Sciatic nerve (tissue), 2 donors: ENCODE measurements around the gene PTBP3. TPM values are rescaled to one million over a fixed set of nuclear protein-coding genes. Genes with fewer than 3 reads are reported as not detected.

Experiments
- ATAC-seq: fragments of 200-7000 bp; cut with Tn5 transposase; one replicate; pipeline ENCODE4 v1.9.1; 2020; ENCODE audit warnings: mild to moderate bottlenecking, moderate library complexity
- DNase-seq: peaks from one replicate; pipeline ENCODE4 v3.0.0-alpha.2; 2020; ENCODE audit warnings: low spot score
- intact Hi-C: fragments of 100-400 bp; cut with DNase I; formaldehyde crosslinking; loops from one replicate; pipeline ENCODE4 v1.14.2; 2022
- total RNA-seq: library from RNA; stranded (reverse); fragmentation: NEBNext Ultra II Directional; extraction: Animal tissue kit (Norgen Biotek cat#: 25700); gene quantifications from one replicate; pipeline ENCODE4 v1.2.1, GENCODE V29; 2021
- donor health status: DM: no; HTN: no; CAD: no.
- donor health status: DM: no; HTN: no; CAD: no.

PTBP3 gene
- total RNA-seq, 1 donor from 2014 or later = 61.7 TPM

DNA sequence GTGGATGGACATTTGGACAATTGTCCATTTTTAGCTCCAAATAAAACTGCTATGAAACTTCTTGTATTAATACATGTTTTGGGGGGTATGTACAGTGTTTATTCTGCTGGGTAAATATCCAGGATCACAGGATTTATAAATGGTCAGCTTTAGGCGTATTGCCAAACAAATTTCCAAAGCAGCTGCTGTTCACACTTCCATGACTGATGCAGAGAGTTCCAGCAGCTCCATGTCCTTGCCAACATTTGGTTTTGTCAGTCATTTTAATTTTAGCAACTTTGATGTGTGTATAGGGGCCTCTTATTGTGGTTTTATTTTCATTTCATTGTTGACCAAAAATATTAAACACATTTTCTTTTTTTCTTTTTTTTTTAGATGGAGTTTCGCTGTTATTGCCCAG lies 148.5 kb downstream of the PTBP3 start:
- intact Hi-C loops = no loop called here
- no peak for ATAC-seq
- DNase-seq = no peak

- no peak for ATAC-seq
- DNase-seq = no peak
- intact Hi-C loops = no loop called here
These were observed 149.2 kb downstream of the PTBP3 start for GRCh38 chr9:112184221-112184620.

DNA sequence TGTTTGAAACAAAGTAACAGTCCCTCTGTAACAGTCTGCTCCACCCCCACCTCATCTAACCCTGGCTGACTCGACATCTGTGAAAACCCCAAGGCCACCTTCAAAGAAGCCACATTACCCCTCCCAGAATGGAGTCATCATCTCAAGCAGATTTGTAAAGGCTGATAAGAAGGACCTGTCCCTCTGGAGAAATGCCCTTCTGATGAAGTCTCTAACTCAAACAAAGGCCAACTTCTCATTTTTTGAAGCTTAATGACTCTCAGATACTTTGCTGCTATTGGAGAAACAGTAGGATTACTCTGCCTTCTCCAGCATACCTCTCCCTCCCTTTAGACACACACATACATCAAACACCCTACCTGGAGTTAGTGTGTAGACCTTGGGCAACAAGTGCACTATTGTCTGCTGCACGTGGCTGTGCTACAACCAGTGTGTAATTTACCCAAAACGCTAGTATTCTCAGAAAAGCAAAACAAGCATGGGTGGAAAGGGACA lies 153.0 kb downstream of the PTBP3 start:
- intact Hi-C loops = no loop called here
- peak; percentile 66 for ATAC-seq

DNA sequence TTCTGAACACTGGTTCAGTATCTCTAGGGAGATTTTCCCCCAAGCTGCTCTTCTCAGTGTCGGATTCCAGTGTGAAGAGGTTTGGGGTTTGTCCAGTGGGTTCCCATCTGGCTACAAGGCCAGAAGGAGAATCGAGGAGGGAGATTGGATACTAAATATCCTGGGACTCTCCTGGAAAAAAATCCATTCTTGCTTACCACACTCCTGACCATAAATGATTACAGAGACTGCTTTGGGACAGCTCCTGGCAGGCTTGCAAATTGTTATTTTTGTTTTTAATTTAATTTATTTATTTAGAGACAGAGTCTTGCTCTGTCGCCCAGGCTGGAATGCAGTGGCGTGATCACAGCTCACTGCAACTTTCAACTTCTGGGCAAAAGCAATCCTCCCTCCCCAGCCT lies 153.6 kb downstream of the PTBP3 start:
- intact Hi-C loops = no loop called here
- ATAC-seq (peak; percentile 79), DNase-seq (no peak)

More for the DNA sequence above, 153.0 kb downstream of the PTBP3 start:
- DNase-seq = no peak

- no peak for DNase-seq
- intact Hi-C loops = no loop called here
- ATAC-seq = no peak
These were observed 156.9 kb downstream of the PTBP3 start for GRCh38 chr9:112176524-112176923.

- intact Hi-C loops = no loop called here
- ATAC-seq = no peak
- DNase-seq = no peak
These were observed 157.6 kb downstream of the PTBP3 start for GRCh38 chr9:112175796-112176315.

- no peak for DNase-seq
- intact Hi-C loops = no loop called here
These were observed 158.2 kb downstream of the PTBP3 start, which contains the start of gene SUSD1 for GRCh38 chr9:112174965-112175795. TSS of gene SUSD1 (minus strand) at chr9:112175297. CDS start at chr9:112175235, 62 bp downstream.

GRCh38 chr9:112174222-112174964 lies 159.0 kb downstream of the PTBP3 start:
- intact Hi-C loops = no loop called here
- DNase-seq = peak; percentile 62
- ATAC-seq = peak; percentile 72

More at GRCh38 chr9:112174965-112175795, 158.2 kb downstream of the PTBP3 start, which contains the start of gene SUSD1:
- peak; percentile 41 for ATAC-seq

DNA sequence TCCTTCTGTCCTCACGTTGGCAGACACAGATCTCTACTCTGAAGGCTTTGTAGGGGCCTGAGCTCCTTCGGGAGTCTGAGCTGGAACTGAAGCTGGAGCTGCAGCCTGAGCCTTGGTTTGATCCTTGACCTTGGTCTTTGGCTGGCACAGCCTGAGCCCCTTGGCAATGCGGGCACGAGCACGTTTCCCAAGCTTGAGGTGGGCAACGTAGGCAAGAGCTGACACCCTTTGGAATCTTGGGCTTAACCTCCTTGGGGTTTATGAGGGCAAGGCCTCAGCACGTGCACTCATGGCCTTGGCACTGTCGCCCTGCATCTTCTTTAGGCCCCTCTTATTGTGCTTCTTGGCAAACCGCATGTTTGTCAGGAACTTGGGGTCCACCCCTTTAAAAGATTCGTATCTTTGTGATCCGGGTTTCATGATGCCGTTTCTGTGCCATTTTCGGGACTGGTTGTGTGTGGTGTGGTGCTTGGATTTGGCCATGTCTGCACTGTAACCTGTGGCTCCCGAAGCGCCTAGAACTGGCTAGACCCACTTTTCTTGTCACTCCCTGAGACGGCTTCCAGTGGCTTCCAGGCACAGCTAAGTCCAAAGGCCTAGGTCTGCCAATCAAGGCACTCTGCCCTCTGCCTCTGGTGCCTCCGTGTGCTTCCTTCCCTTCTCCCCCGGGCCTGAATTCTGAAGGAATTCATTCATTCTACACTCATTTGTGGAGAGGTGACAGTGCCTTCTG lies 159.8 kb downstream of the PTBP3 start:
- ATAC-seq (no peak), DNase-seq (no peak)
- intact Hi-C loops = no loop called here

- intact Hi-C loops = no loop called here
- ATAC-seq = no peak
- no peak for DNase-seq
These were observed 162.5 kb downstream of the PTBP3 start for GRCh38 chr9:112170968-112171367.

DNA sequence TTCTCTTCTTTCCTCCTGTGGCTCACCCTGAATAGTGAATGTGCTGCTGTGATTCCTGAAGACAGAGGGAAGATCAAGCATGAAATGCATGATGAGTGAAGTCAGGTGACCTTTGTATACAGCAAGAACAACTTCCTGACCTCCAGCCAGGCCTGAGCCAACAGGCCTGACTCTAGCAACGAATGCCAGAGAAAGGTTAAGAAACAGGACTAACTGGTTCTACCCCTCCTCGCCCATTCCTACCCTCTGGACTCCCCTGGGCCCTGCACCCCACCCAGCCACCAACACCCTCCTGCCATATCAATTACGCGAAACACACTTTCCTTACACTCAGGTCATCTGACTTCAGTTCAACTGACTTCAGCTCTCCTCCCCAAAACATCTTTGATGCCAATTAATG lies 163.2 kb downstream of the PTBP3 start:
- no peak for ATAC-seq
- no peak for DNase-seq
- intact Hi-C loops = no loop called here

GRCh38 chr9:112169368-112169767 lies 164.1 kb downstream of the PTBP3 start:
- no peak for ATAC-seq
- intact Hi-C loops = no loop called here
- no peak for DNase-seq

DNA sequence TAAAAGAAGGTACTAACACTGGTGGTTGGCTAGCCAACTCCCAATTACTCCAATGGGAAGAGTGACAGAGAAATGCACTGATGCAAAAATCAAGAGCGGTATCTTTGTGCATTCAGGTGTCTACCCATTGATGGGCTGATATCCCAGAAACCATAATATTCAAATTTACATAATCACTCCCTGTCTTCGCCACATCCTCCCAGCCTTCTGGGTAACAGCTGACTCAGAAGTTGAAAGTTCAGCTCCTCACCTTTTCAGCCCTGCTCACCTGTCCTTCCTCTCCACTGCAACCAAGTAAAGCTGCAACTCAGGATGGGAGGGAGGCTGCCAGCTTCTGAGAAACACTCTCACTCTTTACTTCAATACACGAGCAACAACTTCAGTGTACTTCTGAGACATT lies 165.2 kb downstream of the PTBP3 start:
- intact Hi-C loops = no loop called here
- DNase-seq = no peak
- ATAC-seq = no peak

Other genes with a start within 250 kb of the PTBP3 start
- gene SUSD1, start 158.3 kb downstream of the PTBP3 start, total RNA-seq = 12.8 TPM
- gene HSDL2, start 46.5 kb upstream of the PTBP3 start, total RNA-seq = 32.1 TPM
- gene KIAA1958, start 153.2 kb upstream of the PTBP3 start, total RNA-seq = 5.8 TPM